Upper lobe of right lung (tissue), 1 donor: ENCODE data around the gene ARHGEF19. TPM values are rescaled to one million over a fixed set of nuclear protein-coding genes. Genes with fewer than 3 reads are reported as not detected.

Experiments
- ATAC-seq: fragments of 200-7000 bp; cut with Tn5 transposase; one replicate; pipeline ENCODE4 v1.9.1; 2020; ENCODE audit warnings: mild to moderate bottlenecking, moderate library complexity
- DNase-seq: peaks from one replicate; pipeline ENCODE4 v3.0.0-alpha.2; 2020
- H3K27ac ChIP-seq: fragments of 200-600 bp; one replicate; pipeline ENCODE4 v1.8.0; 2022
- H3K27me3 ChIP-seq: fragments of 200-600 bp; one replicate; pipeline ENCODE4 v1.8.0; 2022; ENCODE audit warnings: mild to moderate bottlenecking
- H3K36me3 ChIP-seq: fragments of 200-600 bp; one replicate; pipeline ENCODE4 v1.8.0; 2022
- H3K4me1 ChIP-seq: fragments of 200-600 bp; one replicate; pipeline ENCODE4 v1.8.0; 2022
- H3K4me3 ChIP-seq: fragments of 200-600 bp; one replicate; pipeline ENCODE4 v1.8.0; 2022; ENCODE audit warnings: mild to moderate bottlenecking
- H3K9me3 ChIP-seq: fragments of 200-600 bp; one replicate; pipeline ENCODE4 v1.8.0; 2022
- CTCF ChIP-seq: fragments of 200-600 bp; IDR thresholded peaks from one replicate; pipeline ENCODE4 v1.8.0; 2022; ENCODE audit warnings: antibody characterized with exemption
- intact Hi-C: fragments of 100-400 bp; cut with DNase I; formaldehyde crosslinking; loops from one replicate; pipeline ENCODE4 v1.11.0; 2022
- total RNA-seq: library from RNA; stranded (reverse); fragmentation: NEBNext Ultra II Directional; extraction: Animal tissue kit (Norgen Biotek cat#: 25700); gene quantifications from one replicate; pipeline ENCODE4 v1.2.1, GENCODE V29; 2021
- donor health status: DM: no; HTN: yes; CAD: no; lungs with severe emphysema.

ARHGEF19 gene
- total RNA-seq, 1 donor from 2014 or later, result 11.9 TPM

- no peak for ATAC-seq
- Histone ChIP-seq H3K27me3 (no peaks in the 10 kb centered on the region), H3K9me3 (no peaks in the 10 kb centered on the region), H3K4me3 (no peak overlapping the region), H3K27ac (no peak overlapping the region), H3K36me3 (no peaks in the 10 kb centered on the region), H3K4me1 (peaks cover 5% of the 10 kb centered on the region)
- intact Hi-C loops, result no loop called here
- TF ChIP-seq CTCF, result no peak
- no peak for DNase-seq
These were observed 9.0 kb upstream of the ARHGEF19 start for GRCh38 chr1:16221499-16221898.

- Histone ChIP-seq H3K9me3 (no peaks in the 10 kb centered on the region), H3K36me3 (no peaks in the 10 kb centered on the region), H3K27ac (no peak overlapping the region), H3K4me3 (no peak overlapping the region), H3K27me3 (no peaks in the 10 kb centered on the region), H3K4me1 (peaks cover 12% of the 10 kb centered on the region)
- intact Hi-C loops, result no loop called here
- DNase-seq (no peak), ATAC-seq (no peak)
- no peak for TF ChIP-seq CTCF
These were observed 7.6 kb upstream of the ARHGEF19 start for GRCh38 chr1:16219968-16220500.

- no peak for DNase-seq
- H3K4me3 ChIP-seq, result no peak overlapping the region
These were observed 6.2 kb upstream of the ARHGEF19 start for GRCh38 chr1:16218674-16219071.

GRCh38 chr1:16218014-16218673, 5.7 kb upstream of the ARHGEF19 start:
- H3K4me1 ChIP-seq, result peaks cover 12% of the 10 kb centered on the region
- H3K9me3 ChIP-seq, result no peaks in the 10 kb centered on the region
- peak; percentile 64 for DNase-seq
- H3K27me3 ChIP-seq, result no peaks in the 10 kb centered on the region
- no peaks in the 10 kb centered on the region for H3K36me3 ChIP-seq
- peak overlapping the region; percentile 57 for H3K4me3 ChIP-seq
- ATAC-seq, result no peak
- TF ChIP-seq CTCF, result no peak
- intact Hi-C loops, result no loop called here
- H3K27ac ChIP-seq, result no peak overlapping the region

More at GRCh38 chr1:16218674-16219071, 6.2 kb upstream of the ARHGEF19 start:
- TF ChIP-seq CTCF, result no peak
- H3K9me3 ChIP-seq, result no peaks in the 10 kb centered on the region
- no peaks in the 10 kb centered on the region for H3K27me3 ChIP-seq
- intact Hi-C loops, result no loop called here
- no peaks in the 10 kb centered on the region for H3K36me3 ChIP-seq
- peaks cover 12% of the 10 kb centered on the region for H3K4me1 ChIP-seq
- no peak overlapping the region for H3K27ac ChIP-seq
- no peak for ATAC-seq

- peak overlapping the region; percentile 69 for H3K27ac ChIP-seq
- no peaks in the 10 kb centered on the region for H3K27me3 ChIP-seq
These were observed 4.8 kb upstream of the ARHGEF19 start for GRCh38 chr1:16217061-16217785.

More at GRCh38 chr1:16217061-16217785, 4.8 kb upstream of the ARHGEF19 start:
- ATAC-seq (peak; percentile 98), DNase-seq (peak; percentile 100)
- TF ChIP-seq CTCF, result no peak
- Histone ChIP-seq H3K9me3 (no peaks in the 10 kb centered on the region), H3K36me3 (no peaks in the 10 kb centered on the region), H3K4me1 (peaks cover 12% of the 10 kb centered on the region), H3K4me3 (peak overlapping the region; percentile 57)
- intact Hi-C loops, result no loop called here
